BLaER1 (cell line): ENCODE data around the gene LAMC3.
A peak's percentile ranks its signal among the peaks of the same experiment; 100 is the strongest.

Source experiments
- H3K27ac ChIP-seq: shearing (Covaris generic); formaldehyde crosslinking; 2 replicates; pipeline ENCODE4 v1.8.1; 2022
- H3K27me3 ChIP-seq: shearing (Covaris generic); formaldehyde crosslinking; 2 replicates; pipeline ENCODE4 v1.8.1; 2022
- H3K36me3 ChIP-seq: shearing (Covaris generic); formaldehyde crosslinking; 2 replicates; pipeline ENCODE4 v1.8.1; 2022
- H3K4me1 ChIP-seq: shearing (Covaris generic); formaldehyde crosslinking; 2 replicates; pipeline ENCODE4 v1.8.1; 2022
- H3K4me2 ChIP-seq: shearing (Covaris generic); formaldehyde crosslinking; 2 replicates; pipeline ENCODE4 v1.8.1; 2022
- H3K4me3 ChIP-seq: shearing (Covaris generic); formaldehyde crosslinking; 2 replicates; pipeline ENCODE4 v1.8.1; 2022
- H3K9ac ChIP-seq: shearing (Covaris generic); formaldehyde crosslinking; 2 replicates; pipeline ENCODE4 v1.8.1; 2022
- H3K9me3 ChIP-seq: shearing (Covaris generic); formaldehyde crosslinking; 2 replicates; pipeline ENCODE4 v1.8.1; 2022
- H4K20me1 ChIP-seq: shearing (Covaris generic); formaldehyde crosslinking; 2 replicates; pipeline ENCODE4 v1.8.1; 2022
- Cebpa-rat ChIP-seq: shearing (Covaris generic); IDR thresholded peaks from 2 replicates; pipeline ENCODE4 v1.8.1; 2022

Gene LAMC3

DNA sequence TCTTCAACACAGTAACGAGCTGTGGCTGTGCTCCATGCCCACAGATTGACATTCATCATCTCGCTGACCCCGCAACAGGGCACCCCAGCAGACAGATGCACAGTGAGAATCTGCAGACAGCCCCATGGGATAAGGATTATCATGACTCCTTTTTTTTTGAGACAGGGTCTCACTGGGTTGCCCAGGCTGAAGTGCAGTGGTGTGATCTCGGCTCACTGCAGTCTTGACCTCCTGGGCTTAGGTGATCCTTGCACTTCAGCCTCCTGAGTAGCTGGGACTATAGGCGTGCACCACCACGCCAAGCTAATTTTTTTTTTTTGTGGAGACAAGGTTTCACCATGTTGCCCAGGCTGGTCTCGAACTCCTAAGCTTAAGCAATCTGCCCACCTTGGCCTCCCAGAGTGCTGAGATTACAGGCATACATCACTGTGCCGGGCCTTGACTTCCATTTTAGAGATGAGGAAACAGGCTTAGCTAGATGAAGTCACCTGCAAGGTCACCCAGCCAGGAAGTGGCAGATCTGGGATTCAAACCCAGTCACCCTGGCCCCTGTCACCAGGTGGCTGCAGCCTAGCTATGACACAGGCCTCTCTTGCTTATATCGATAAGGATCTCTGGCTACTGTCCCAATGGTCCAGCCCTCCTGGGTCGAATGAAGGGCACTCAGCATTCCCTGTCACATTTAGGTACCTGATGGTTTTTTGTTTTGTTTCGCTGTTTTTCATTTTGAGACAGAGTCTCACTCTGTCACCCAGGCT lies 92.4 kb downstream of the LAMC3 start:
- no peak for TF ChIP-seq Cebpa-rat
- no peak overlapping the region for H3K27ac ChIP-seq

DNA sequence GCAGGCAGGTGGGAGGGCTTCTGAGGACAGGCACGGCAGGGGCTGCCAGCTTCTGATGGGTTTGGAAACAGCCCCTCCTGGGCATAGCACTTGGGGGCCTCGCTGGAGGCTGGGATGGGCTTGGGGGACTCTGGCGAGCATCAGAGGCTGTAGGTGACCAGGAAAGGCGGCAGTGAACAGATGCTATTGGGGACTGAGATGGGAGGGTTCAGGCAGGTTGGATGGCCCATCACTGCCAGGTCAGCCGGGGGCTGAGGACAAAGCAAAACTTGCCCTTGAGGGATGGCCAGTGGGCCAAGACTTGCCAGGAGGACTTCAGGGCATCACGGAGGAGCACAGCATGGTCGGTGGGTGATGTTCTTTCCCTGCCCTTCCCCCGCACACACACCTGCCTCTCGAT lies 94.0 kb downstream of the LAMC3 start:
- no peak for TF ChIP-seq Cebpa-rat
- Histone ChIP-seq H3K36me3 (no peaks in the 10 kb centered on the region), H3K27me3 (peaks cover 3% of the 10 kb centered on the region), H3K4me1 (peaks cover 68% of the 10 kb centered on the region), H3K4me2 (peak overlapping the region; percentile 66), H4K20me1 (no peaks in the 10 kb centered on the region), H3K9ac (no peak overlapping the region), H3K27ac (no peak overlapping the region), H3K4me3 (no peak overlapping the region), H3K9me3 (no peaks in the 10 kb centered on the region)

More for the DNA sequence above, 92.4 kb downstream of the LAMC3 start:
- no peaks in the 10 kb centered on the region for H3K9me3 ChIP-seq
- H3K9ac ChIP-seq, result no peak overlapping the region
- H3K4me3 ChIP-seq, result no peak overlapping the region
- H3K27me3 ChIP-seq, result peaks cover 19% of the 10 kb centered on the region
- peak overlapping the region; percentile 81 for H3K4me2 ChIP-seq
- no peaks in the 10 kb centered on the region for H4K20me1 ChIP-seq
- H3K4me1 ChIP-seq, result peaks cover 83% of the 10 kb centered on the region
- H3K36me3 ChIP-seq, result no peaks in the 10 kb centered on the region

DNA sequence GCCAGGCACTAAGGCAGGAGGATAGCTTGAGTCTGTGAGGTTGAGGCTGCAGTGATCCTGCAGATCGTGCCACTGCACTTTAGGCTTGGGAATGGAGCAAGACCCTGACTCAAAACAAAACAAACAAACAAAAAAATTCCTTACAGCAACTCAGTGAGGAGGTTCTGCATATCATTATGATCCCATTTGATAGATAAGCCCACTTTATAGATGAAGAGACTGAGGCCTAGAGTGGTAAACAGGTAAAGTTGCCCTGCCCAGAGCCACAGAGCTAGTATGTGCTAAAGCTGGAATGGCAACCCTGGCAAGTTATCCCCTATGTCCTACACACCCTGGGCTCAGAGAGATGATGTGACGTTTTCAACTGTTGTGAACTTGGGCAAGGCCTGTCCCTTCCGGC lies 94.6 kb downstream of the LAMC3 start:
- Histone ChIP-seq H3K4me1 (peaks cover 63% of the 10 kb centered on the region), H3K4me2 (peak overlapping the region; percentile 66), H3K27ac (no peak overlapping the region), H4K20me1 (no peaks in the 10 kb centered on the region), H3K9me3 (no peaks in the 10 kb centered on the region), H3K36me3 (no peaks in the 10 kb centered on the region), H3K9ac (no peak overlapping the region), H3K27me3 (no peaks in the 10 kb centered on the region), H3K4me3 (no peak overlapping the region)
- no peak for TF ChIP-seq Cebpa-rat

GRCh38 chr9:131104016-131104740 lies 95.2 kb downstream of the LAMC3 start:
- Histone ChIP-seq H4K20me1 (no peaks in the 10 kb centered on the region), H3K9ac (no peak overlapping the region), H3K9me3 (no peaks in the 10 kb centered on the region), H3K4me1 (peaks cover 57% of the 10 kb centered on the region), H3K27ac (no peak overlapping the region), H3K4me2 (peak overlapping the region; percentile 66), H3K4me3 (no peak overlapping the region), H3K36me3 (no peaks in the 10 kb centered on the region), H3K27me3 (no peaks in the 10 kb centered on the region)
- TF ChIP-seq Cebpa-rat, result no peak

GRCh38 chr9:131105952-131106351 lies 97.0 kb downstream of the LAMC3 start:
- H4K20me1 ChIP-seq, result no peaks in the 10 kb centered on the region
- no peak for TF ChIP-seq Cebpa-rat
- no peak overlapping the region for H3K4me3 ChIP-seq
- no peak overlapping the region for H3K27ac ChIP-seq
- peaks cover 39% of the 10 kb centered on the region for H3K4me1 ChIP-seq
- no peak overlapping the region for H3K4me2 ChIP-seq
- H3K9ac ChIP-seq, result no peak overlapping the region
- H3K27me3 ChIP-seq, result no peaks in the 10 kb centered on the region
- H3K9me3 ChIP-seq, result no peaks in the 10 kb centered on the region
- no peaks in the 10 kb centered on the region for H3K36me3 ChIP-seq

- H3K9me3 ChIP-seq, result no peaks in the 10 kb centered on the region
- H3K4me3 ChIP-seq, result no peak overlapping the region
- H3K27me3 ChIP-seq, result no peaks in the 10 kb centered on the region
- H3K36me3 ChIP-seq, result peaks cover 6% of the 10 kb centered on the region; the same call in 1 of the 2 replicates
- no peak for TF ChIP-seq Cebpa-rat
- no peak overlapping the region for H3K4me2 ChIP-seq
- H4K20me1 ChIP-seq, result no peaks in the 10 kb centered on the region
- no peak overlapping the region for H3K27ac ChIP-seq
- H3K4me1 ChIP-seq, result peaks cover 23% of the 10 kb centered on the region
- no peak overlapping the region for H3K9ac ChIP-seq
These were observed 98.8 kb downstream of the LAMC3 start for GRCh38 chr9:131107760-131108159.

DNA sequence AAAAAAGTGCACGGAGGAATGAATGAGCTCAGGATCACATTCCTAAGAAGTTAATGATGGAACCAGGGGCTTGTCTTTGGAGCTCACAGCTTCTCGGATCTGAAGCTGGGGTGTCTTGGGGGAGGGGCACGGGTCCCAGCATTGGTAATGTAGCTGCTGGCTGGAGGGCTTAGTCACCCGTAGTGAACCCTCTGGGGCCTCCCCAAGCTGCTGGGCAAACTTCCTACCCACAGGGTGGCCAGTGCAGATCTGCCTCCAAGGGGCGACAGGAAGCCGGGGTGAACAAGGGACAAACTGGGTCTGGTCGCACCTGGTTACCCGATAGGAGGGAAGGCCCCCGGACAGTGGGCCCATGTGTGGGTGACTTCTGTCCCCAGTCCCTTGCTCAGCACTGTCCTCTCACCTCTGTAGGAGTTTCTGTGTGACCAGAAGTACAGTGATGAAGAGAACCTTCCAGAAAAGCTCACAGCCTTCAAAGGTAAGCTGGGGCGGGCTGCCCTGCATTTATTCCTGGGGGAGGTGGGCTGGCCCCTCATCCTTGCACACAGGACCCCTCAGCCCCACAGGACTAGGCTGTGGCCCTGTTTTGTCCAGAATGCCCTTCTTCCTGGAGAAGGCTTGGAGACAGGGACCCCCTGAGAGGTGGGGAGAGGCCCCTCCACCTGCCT lies 102.3 kb downstream of the LAMC3 start:
- no peak for TF ChIP-seq Cebpa-rat
- Histone ChIP-seq H3K27ac (no peak overlapping the region), H3K36me3 (peaks cover 6% of the 10 kb centered on the region; the same call in 1 of the 2 replicates), H3K4me2 (no peak overlapping the region), H3K9ac (no peak overlapping the region), H3K4me3 (no peak overlapping the region), H3K27me3 (no peaks in the 10 kb centered on the region), H3K9me3 (no peaks in the 10 kb centered on the region), H4K20me1 (no peaks in the 10 kb centered on the region), H3K4me1 (peaks cover 4% of the 10 kb centered on the region)

DNA sequence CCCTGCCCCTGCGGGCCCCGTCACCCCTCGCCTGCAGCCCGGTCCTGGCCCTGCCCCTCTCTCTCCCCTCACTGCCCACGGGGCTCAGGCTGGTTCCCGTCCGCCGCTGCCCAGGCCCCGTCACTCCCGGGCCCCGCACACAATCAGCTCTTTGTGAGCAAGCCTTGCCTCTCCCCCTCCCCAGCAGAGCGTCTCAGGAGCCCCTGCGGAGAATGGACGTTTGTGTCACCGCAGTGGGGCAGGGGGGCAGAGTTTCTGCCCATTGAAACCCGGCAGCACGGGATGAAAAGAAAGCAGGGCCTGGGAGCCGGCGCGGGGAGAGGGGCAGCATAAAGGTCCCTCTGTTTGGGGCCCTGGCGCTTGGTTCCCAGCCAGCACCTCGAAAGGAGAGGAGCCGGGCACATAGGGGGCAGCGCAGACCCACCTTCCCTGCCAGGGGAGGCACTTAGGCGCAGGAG lies 102.9 kb downstream of the LAMC3 start:
- no peak overlapping the region for H3K27ac ChIP-seq
- H3K9me3 ChIP-seq, result no peaks in the 10 kb centered on the region
- no peak overlapping the region for H3K4me2 ChIP-seq
- H3K27me3 ChIP-seq, result no peaks in the 10 kb centered on the region
- H3K9ac ChIP-seq, result no peak overlapping the region
- TF ChIP-seq Cebpa-rat, result no peak
- H3K4me3 ChIP-seq, result no peak overlapping the region
- H4K20me1 ChIP-seq, result no peaks in the 10 kb centered on the region
- peaks cover 6% of the 10 kb centered on the region; the same call in 1 of the 2 replicates for H3K36me3 ChIP-seq
- peaks cover 9% of the 10 kb centered on the region for H3K4me1 ChIP-seq

GRCh38 chr9:131112374-131113154 lies 103.6 kb downstream of the LAMC3 start:
- TF ChIP-seq Cebpa-rat, result no peak
- peaks cover 16% of the 10 kb centered on the region for H3K4me1 ChIP-seq
- no peaks in the 10 kb centered on the region for H4K20me1 ChIP-seq
- peaks cover 6% of the 10 kb centered on the region; the same call in 1 of the 2 replicates for H3K36me3 ChIP-seq
- no peaks in the 10 kb centered on the region for H3K27me3 ChIP-seq
- H3K27ac ChIP-seq, result no peak overlapping the region
- H3K9ac ChIP-seq, result no peak overlapping the region
- no peak overlapping the region for H3K4me2 ChIP-seq
- H3K9me3 ChIP-seq, result no peaks in the 10 kb centered on the region
- H3K4me3 ChIP-seq, result no peak overlapping the region
